ENCODE results near the gene LIX1.

LIX1 gene

GRCh38 chr5:97090944-97091343 is 51.5 kb downstream of the LIX1 start:
- H4K20me1 ChIP-seq (ENCODE audit: control insufficient read depth, insufficient read depth, low read depth, low read length), result no peaks in the 10 kb centered on the region
- H3K9me3 ChIP-seq (ENCODE audit: control insufficient read depth, insufficient read depth, low read length), result no peaks in the 10 kb centered on the region
- H3K4me2 ChIP-seq (ENCODE audit: low read length), result no peak overlapping the region
- no peaks in the 10 kb centered on the region for H3K4me1 ChIP-seq (ENCODE audit: control insufficient read depth, low read length)
- no peaks in the 10 kb centered on the region for H3F3A ChIP-seq (ENCODE audit: control insufficient read depth, insufficient read depth)
- H3K36me3 ChIP-seq (ENCODE audit: control insufficient read depth, low read length), result no peaks in the 10 kb centered on the region
- no peak overlapping the region for H3K27ac ChIP-seq (ENCODE audit: low read depth, low read length)
- no peak overlapping the region for H3K4me3 ChIP-seq (ENCODE audit: low read length)
- H3K27me3 ChIP-seq (ENCODE audit: control insufficient read depth, low read length), result peaks cover 3% of the 10 kb centered on the region; the same call in 1 of the 2 replicates
- H3K9me2 ChIP-seq (replicated peaks; ENCODE audit: control insufficient read depth, low read length), result no peaks in the 10 kb centered on the region
- H3K79me2 ChIP-seq (ENCODE audit: control insufficient read depth, low read length), result no peaks in the 10 kb centered on the region
- no peak for TF ChIP-seq CTCF (IDR thresholded peaks at IDR 0.05; ENCODE audit: low read depth, low read length, poor library complexity, severe bottlenecking)

DNA sequence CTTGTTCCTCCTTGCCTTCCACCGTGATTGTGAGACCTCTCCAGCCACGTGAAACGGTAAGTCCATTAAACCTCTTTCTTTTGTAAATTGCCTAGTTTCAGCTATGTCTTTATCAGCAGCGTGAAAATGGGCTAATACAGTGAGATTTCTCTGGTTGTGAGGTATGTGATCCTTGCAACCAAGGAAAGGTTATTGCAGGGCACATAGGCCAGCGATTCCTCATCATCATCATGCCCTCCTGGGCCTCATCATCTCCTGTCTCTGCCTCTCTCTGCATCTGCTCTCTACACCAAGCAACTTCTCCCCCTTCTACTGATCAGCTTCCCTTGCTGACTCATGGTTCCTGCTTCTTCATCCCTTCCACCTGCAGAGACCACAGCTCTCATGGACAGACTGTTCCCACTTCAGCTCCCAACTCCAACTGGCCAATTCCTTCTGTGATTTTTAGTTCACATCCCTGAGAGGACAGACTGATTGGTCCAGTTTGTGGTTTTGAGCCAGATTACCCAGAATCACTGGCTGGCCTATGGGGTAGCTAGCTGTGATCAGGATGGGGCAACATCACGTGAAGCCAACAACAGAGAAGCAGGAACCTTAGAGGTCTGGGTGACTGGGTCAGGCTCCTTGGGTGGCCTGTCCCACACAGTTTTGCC is 53.1 kb downstream of the LIX1 start:
- Histone ChIP-seq H3K27ac (ENCODE audit: low read depth, low read length) (no peak overlapping the region), H3F3A (ENCODE audit: control insufficient read depth, insufficient read depth) (no peaks in the 10 kb centered on the region), H4K20me1 (ENCODE audit: control insufficient read depth, insufficient read depth, low read depth, low read length) (no peaks in the 10 kb centered on the region), H3K27me3 (ENCODE audit: control insufficient read depth, low read length) (peaks cover 3% of the 10 kb centered on the region; the same call in 1 of the 2 replicates), H3K4me3 (ENCODE audit: low read length) (no peak overlapping the region), H3K4me2 (ENCODE audit: low read length) (no peak overlapping the region), H3K36me3 (ENCODE audit: control insufficient read depth, low read length) (no peaks in the 10 kb centered on the region), H3K4me1 (ENCODE audit: control insufficient read depth, low read length) (no peaks in the 10 kb centered on the region), H3K9me3 (ENCODE audit: control insufficient read depth, insufficient read depth, low read length) (no peaks in the 10 kb centered on the region), H3K79me2 (ENCODE audit: control insufficient read depth, low read length) (no peaks in the 10 kb centered on the region), H3K9me2 (replicated peaks; ENCODE audit: control insufficient read depth, low read length) (no peaks in the 10 kb centered on the region)
- TF ChIP-seq CTCF (IDR thresholded peaks at IDR 0.05; ENCODE audit: low read depth, low read length, poor library complexity, severe bottlenecking) (no peak), EZH2phosphoT487 (IDR thresholded peaks at IDR 0.05; ENCODE audit: borderline replicate concordance, low read length) (no peak)

- no peak for TF ChIP-seq CTCF (IDR thresholded peaks at IDR 0.05; ENCODE audit: low read depth, low read length, poor library complexity, severe bottlenecking)
- no peak for TF ChIP-seq EZH2phosphoT487 (IDR thresholded peaks at IDR 0.05; ENCODE audit: borderline replicate concordance, low read length)
- H3K27ac ChIP-seq (ENCODE audit: low read depth, low read length), result no peak overlapping the region
- no peaks in the 10 kb centered on the region for H3K4me1 ChIP-seq (ENCODE audit: control insufficient read depth, low read length)
- no peaks in the 10 kb centered on the region for H3F3A ChIP-seq (ENCODE audit: control insufficient read depth, insufficient read depth)
- H3K9me2 ChIP-seq (replicated peaks; ENCODE audit: control insufficient read depth, low read length), result no peaks in the 10 kb centered on the region
- no peaks in the 10 kb centered on the region for H3K36me3 ChIP-seq (ENCODE audit: control insufficient read depth, low read length)
- H4K20me1 ChIP-seq (ENCODE audit: control insufficient read depth, insufficient read depth, low read depth, low read length), result no peaks in the 10 kb centered on the region
- no peak overlapping the region for H3K4me2 ChIP-seq (ENCODE audit: low read length)
- H3K4me3 ChIP-seq (ENCODE audit: low read length), result no peak overlapping the region
- no peaks in the 10 kb centered on the region for H3K9me3 ChIP-seq (ENCODE audit: control insufficient read depth, insufficient read depth, low read length)
- H3K27me3 ChIP-seq (ENCODE audit: control insufficient read depth, low read length), result peaks cover 3% of the 10 kb centered on the region; the same call in 1 of the 2 replicates
- H3K79me2 ChIP-seq (ENCODE audit: control insufficient read depth, low read length), result no peaks in the 10 kb centered on the region
Measured at GRCh38 chr5:97088774-97089148, 53.6 kb downstream of the LIX1 start.
